Right kidney (tissue), 1 donor: Measurements from ENCODE around the gene CTDSPL.
"Not testable (repeated sequence)": the region's sequence is repeated elsewhere in the genome, so short reads cannot be mapped to it uniquely, and the experiment has no call there.

ENCODE experiments used
- DNase-seq: peaks from one replicate; pipeline ENCODE4 v3.0.0-alpha.2; 2016

CTDSPL gene

DNA sequence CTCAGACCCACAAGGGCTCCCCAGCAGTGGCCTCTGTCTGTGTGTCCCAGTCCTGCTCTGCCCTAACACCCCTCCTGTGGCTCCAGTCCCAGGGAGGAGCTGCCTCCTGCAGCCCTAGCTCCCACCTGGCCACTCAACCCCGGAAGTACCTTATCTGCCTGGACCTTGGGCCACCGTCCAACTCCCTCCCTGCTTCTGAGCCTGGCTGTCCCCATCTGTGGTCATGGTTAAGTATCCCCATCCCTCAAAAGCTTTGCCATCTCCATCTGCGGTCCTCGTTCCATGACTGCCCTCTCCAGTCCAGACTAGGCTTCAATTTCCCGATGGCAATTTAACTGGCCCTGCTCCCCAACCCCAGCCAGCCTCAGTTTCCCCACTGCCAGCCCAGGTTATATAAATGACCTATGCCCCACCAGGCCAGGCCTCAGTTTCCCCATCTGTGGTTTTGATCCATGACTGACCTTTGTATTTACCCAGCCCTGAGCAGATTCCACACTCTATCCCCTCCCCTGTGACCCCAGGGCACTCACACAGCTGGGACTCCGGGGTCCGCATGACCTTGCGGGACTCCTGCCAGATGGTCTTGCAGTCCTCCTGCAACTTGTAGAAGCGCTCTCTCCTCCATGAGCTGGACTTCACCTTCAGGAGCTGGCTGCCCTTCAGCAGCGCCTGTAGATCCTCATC is 158.1 kb downstream of the CTDSPL start:
- DNase-seq = no peak

DNA sequence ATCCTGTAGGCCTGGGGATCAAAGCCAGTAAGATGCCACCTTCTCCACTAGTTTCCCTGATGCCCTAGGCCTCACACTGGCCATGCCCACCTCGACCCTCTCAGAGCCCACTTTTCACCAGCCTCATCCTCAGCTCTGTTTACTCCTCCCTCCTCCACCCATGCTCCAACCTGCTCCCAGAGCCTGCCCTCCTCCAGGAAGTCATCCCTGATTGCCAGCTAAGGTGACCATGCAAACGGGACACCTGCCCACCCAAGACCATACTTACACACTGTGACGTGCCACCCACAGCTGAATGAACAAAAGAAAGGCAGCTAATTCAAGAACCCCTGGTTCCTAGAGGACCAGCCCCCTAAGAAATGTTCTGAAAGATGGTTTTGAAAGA is 158.7 kb downstream of the CTDSPL start:
- DNase-seq = no peak

DNA sequence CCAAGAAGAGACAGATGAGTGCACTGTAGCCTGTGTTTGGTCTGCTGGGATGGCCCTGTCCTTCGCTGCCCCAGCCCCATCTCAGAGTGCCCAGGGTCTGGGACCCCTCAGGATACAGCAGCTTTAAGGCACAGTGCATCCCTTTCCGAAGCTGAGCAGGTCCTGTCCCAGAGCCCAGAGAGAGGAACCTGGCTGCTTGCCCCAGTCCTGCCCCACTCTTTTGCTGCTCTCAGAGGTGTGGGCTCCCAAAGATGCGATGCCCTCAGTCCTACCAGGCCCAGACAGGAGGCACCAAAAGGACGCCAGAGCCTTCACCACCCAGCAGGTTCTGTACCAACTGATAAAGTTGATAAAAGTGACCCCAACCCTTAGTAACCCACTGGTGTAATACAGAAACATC is 159.5 kb downstream of the CTDSPL start:
- DNase-seq = no peak

DNA sequence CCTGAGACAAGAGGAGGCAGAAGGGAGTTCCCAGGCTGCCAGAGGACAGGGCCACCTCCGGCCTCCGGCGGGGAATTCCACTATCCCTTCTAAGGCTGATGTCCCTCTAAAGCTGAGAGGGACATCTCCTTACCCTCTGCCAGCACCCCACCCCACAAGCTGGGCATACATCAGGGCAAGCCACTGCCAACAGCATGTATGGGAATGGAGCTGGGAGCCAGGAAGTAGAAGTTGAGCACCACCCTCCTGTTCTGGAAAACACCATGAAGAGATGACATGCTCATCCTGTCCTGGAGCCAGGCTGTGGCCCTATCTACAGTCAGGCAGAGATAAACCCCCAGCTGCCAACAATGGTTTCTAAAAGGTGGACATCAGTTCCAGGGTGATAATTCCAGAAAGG is 160.6 kb downstream of the CTDSPL start:
- DNase-seq = no peak

DNA sequence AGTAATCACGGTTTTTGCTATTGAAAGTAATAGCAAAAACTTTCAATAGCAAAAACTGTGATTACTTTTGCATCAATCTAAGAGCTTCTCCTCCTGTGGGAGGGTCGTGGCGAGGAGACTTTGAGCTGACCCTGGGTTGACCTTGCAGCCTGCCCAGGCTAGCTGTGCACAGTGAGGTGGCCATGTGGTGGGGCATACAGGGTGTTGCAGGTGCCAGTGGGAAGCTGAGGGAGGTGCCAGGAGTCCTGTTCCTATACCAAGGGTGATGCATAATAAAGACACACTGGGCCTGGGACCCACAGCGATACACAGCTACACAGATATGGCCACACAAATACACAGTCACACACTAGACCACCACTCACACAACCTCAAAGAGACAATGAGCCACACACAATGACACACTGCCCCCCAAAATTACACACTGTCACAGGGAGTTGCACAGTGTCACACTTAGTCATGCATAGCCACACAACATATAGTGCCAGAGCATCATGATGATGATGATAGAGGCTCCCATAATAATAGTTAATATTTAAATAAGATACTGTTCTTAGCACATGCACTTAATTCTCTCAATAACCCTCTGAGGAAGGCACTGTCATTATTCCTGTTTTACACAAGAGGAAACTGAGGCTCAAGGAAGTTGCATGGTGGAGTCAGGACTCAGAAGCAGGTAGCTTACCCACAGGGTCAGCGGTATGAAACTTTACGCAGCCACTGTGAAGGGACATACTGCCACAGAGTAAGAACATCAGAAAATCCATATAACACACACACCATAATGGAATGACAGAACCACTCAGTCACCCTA is 161.4 kb downstream of the CTDSPL start:
- DNase-seq = no peak

DNA sequence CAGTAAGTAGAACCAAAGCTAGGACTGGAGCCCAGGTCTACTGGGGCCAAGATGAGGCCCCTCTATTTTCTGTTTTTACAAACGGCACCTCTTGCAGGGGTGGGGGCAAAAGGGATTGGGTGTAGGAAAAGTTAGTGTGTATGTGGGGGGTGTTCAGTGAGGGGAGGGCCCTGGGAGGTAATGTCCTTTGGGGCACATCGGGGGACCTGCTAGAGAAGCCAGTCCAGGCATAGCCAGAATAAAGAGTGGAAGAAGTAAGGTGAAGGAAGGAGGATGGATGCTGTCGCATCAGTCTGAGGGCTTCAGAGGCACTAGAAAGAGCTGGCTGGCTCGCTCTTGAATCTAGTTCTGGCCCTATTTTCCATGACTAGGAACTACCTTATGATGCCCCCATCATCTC is 165.2 kb downstream of the CTDSPL start:
- no peak for DNase-seq

DNA sequence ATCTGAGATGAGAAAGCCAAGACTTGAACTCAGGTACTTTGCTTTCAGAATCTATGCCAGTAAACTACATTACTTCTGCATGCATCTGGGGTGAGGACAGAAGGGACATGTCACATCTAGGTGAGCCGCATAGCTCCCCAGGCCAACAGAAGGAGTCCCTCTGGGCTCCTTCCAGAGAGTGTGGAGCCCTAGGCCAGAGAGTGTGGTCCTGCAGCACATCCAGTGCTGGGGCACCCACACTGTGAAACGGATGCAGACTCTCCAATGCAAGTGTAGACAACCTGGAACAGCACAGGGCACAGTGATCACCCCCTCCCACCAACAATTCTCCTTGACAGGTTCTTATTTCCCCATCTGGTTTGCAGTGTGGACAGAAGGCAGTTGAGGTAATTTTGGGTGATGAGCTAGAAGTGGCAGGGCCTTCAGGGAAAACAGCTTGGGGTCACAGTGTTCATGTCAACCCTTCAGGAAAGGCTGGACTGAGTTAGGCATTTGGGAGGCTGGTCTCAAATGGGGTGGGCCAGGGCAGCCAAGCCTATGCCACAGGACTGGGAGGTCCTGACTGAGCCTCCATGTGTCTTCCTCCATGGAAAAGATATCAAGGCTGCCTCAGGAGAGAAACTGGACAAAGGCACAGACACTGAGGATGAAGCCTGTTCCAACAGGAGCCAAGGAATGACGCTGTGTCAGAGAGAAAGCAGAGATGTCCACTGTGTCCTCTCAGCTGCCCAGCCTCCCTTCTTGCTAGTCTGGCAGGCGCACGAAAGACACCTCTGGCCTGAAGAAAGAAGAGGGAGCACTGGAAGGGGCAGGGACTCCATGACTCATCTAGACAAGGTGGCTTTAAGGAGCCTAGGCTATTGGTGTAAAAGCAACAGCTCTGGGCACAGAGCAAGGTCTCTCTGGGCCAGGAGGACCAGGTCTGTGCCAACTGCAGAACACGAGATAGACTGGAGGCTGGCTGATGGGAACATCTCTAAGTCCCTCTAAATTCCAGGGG is 166.1 kb downstream of the CTDSPL start:
- DNase-seq = no peak

DNA sequence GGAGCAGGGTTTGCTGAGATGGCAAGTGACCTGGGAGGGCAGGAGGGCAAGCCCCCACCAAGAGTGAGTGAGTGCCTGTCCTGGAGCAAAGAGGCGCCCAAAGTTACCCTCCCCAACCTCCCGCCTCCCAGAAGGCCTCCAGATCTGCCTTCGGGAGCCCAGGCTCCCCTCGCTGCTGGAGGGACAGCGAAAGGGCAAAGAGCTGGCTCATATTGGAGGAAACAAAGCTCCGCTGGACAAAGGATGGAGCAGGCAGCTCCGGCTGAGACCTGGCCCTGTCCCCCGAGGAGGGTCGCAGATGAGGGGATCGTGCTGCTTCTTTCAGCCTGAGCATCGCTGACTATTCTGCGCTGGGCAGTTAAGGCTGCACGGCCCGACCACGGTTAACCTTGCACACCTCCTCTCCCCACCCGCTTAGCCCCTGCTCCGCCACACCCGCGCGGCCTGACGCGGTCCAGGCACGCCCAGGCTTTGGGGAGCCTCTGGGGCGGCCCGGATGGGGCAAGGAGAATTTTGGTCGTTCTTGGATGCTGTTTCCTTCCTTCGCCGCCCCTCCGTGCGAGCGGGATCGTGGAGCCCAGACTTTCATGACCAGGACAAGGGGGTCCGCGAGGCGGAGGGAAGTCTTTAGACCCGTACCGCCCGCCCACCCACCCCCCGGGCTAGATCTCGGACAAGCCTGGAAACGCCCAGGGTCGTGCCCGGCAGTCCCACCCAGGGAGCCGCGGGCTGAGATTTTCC is 167.1 kb downstream of the CTDSPL start:
- DNase-seq = peak; percentile 66

DNA sequence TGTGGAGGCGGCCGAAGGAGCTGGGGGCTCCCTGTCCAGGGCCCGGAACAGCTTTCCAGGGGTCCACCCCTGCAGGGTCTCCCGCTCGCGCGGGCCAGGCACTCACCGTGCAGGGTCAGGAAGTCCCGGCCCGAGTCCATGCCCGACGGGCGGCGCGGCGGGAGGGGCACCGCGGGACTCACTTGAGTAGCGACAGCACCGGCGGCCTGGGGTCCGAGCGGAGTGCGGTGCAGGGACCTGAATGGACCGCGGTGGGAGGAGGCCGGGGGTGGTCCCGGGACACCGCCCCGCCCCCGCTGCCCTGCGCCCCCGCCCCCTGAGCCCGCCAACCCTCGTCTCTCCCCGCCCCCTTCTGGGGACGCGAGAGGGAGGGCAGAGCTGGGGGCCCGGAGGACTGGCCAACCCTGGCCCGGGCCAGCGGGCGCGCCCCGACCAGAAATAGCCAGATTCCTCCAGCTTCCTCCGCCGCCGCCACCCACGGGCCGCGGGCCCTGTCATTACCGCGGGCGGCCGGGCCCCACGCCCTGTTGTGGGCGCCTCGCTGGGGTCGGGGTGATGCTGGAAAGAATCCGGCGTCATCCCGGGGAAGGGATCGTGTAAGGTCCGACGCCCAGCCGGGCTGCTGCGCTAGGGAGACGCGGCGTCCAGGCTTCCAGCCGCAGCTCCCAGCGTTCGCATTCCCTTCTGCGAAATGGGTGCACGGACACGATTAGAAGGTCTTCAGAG is 167.9 kb downstream of the CTDSPL start, which contains the start of gene PLCD1:
TSS of gene PLCD1 (minus strand) at position 243 of the 726 bp plus-strand sequence. CDS start at position 140, 103 bp downstream.
- DNase-seq = peak; percentile 79

DNA sequence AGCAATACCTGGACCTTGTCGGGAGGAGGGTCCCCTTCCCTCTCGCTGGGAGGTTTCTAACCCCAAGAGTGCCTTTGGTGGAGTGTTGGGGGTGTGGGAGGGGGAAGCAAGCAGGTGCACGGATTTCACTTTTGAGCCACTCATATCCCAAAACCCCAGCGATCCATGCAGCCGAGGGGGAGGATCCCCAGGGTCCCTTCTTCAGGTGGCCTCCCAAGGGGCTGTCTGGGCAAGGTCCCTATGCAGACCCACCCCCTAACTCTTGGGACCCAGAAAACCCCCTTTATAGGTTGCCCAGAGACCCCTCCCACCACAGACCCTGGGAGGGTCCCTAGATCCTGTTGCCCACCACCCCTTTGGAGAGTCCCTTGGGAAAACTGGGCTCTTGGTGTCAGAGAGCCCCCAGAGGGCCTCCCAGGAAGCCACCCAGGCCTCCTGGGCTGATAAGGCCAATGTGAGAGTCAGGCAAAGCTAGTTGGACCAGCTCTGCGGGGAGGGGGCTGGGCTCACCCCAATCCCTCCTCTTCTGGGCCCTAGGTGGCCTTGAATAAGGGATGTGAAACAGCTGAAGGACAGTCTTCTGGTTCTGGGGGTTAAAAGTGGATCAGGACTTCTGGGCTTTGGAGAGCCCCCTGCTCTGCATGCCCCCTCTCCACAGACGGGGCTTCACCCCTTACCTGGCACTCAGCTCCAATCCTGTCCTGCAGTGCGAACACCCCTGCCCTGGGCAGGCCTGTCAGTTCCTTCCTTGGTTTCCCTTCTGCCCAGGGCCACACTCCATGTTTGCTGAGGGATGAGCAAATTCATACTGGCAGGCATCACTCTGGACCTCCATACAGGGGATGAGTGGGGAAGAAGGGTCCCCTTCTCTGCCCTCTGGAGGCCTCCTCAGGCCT is 168.7 kb downstream of the CTDSPL start:
- no peak for DNase-seq

DNA sequence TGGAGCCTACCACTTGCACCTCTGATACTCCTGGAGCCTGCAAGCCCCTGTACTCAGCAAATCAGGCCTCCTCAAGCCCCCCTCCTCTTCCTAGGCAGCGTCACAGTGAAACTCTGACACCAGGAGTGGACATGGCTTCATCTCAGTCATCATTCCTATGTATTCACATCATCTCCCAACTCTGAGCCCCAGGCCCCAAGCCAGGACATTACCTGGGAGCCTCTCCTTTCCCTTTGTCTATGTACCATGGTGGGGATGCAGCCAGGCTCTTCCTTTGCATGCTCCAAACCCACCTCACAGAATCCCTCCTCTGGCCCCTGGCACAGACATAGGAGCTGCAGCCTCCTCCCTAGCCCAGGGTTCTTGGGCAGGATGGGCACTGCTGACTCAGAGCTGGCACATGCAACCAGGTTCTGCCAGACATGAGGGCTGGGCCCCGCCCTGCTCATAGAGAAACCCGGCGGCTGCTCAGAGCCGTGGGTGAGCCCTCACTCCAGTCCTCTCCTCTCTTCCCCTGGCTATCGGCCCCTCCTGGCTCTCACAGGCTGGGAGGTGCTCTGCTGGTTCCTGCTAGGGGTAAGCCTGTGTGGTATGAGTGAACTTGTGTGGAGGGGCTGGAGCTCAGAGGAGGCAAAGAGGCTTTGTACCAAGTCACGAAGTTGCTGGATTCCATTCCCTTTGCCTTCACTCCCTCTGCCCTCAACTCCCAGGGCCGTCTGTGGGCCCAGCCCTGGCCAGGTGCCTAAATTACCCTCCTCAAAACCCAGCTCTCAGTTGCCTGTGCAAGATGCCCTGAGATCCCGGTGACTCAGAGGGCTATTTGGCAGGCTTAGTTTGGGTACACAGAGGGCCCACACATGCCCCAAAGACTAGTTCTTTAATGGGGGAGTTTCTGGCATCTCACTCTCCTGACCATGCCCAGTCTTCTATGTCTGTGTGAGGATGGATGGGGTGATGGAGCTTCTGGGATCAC is 169.6 kb downstream of the CTDSPL start:
- DNase-seq = no peak

DNA sequence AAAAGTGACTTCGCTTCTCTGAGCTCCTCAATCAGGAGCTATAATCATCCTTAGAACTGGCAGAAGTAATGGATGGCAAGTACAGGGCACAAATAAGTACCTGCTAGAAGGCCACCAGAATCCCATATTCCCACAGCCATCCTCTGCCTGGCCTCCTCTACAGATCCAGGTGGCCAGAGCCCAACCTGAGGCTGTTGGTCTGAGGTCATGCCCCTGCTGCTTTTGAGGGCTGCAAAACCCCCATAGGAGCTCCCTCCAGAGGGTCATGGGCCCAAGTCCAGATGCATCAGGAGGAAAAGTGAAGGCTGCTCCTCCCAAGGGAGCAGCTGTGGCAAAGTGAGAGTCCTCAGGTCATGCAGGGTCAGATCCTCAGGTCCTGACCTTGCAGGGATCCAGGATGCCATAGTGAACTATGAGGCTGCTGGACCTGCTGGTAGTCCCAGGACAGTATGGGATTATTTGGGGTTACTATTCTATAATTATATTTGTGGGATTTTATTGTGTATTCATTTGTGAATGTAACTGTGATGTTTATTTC is 170.7 kb downstream of the CTDSPL start:
- DNase-seq = no peak

DNA sequence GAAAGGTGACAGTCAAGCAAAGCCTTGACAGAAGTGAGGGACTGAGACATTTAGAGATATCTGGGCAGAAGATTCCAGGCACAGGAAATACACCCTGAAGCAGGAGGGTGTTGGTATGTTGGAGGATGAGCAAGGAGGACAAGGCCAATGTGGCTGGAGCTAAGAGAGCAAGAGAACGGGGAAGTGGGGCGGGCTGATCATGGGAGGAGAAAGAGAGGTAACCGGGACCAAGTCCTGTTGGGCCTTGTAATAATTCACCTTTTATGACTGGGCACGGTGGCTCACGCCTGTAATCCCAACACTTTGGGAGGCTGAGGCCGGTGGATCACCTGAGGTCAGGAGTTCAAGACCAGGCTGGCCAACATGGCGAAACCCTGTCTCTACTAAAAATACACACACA is 171.9 kb downstream of the CTDSPL start:
- DNase-seq = not testable (repeated sequence)
